Activated naive CD4-positive, alpha-beta T cell treated with anti-CD3 and anti-CD28 coated beads, Interleukin-2, amount 50 U/mL, for 16 hours (primary cell): ENCODE results near the gene TRMT112.

Experiments
- DNase-seq: peaks from one replicate; pipeline ENCODE4 v3.0.0-alpha.2; 2020

The TRMT112 gene

DNA sequence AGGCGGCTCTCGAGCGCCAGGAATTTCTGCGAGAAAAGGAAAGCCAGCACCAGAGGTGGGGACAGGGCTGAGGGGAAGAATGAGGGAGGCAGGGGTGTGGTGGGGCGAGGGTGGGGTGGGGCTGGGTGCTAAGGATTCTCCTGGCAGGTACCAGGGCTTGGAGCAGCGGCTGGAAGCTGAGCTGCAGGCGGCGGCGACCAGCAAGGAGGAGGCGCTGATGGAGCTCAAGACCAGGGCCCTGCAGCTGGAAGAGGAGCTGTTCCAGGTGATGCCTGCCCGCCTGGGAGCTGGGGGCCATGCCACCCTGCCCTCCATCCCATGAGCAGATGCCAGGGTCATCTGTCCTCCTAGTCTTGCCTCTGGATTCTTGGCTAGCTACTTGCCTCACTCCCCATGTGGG lies 32.0 kb upstream of the TRMT112 start:
- no peak for DNase-seq

- no peak for DNase-seq
These were observed 31.6 kb upstream of the TRMT112 start for GRCh38 chr11:64349025-64349387.

DNA sequence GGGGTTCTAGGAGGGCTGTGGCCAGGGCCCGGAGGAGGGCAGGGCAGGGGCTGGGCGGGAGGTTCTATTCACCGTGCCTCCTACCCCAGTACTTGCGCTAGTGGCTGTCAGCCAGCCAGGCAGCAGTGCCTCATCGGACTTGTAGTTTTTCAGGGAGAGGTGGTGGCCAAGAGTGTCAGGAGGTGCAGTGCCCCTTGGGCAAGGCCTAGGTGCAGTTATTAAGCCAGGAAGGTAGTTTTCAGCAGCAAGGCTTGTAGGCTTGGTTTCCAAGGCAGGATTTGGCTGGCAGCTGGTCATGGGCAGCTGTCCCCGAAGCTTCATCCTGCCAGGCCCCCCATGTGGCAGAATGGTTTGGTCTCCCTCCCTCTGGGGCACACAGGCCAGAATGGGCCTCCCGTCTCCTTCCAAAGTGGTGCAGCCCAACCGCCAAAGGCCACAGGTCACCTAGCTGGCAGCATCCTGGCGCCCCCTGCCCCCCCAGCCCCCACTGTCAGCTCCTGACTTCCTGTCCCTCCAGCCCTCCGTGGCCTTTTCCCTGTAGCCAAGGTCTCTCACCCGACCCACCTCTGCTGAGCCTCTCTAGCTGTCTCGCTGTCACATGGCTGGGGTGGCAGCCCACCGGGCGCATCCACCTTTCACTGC lies 31.1 kb upstream of the TRMT112 start:
- DNase-seq, result no peak

DNA sequence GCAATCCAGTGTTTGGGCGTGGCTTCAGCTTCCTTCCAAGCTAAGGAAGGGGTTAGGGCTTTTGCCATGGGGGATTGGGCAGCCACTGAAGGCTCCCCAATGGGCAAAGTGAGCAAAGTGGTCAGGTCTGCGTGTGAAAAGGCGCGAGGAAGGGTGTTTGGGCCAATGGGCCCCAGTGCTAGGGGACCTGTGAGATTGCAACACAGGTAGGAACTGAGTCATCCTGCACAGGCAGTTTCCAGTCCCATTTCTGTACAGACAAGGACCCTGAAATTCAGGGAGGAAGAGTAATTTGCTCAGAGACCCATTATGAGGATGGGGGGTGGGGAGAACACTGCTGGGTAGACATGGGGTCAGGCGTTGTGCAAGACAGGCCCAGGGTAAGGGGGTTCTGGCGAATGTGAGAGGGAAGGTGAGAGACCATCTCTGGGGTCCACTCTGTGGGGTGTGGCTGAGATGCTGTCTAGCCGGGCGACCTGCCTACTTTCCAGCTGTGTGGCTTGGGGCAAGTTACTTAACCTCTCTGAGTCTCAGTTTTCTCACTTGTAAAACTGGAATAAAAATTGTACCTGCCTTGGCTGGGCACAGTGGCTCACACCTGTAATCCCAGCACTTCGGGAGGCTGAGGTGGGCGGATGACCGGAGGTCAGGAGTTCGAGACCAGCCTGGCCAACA lies 30.0 kb upstream of the TRMT112 start:
- no peak for DNase-seq

DNA sequence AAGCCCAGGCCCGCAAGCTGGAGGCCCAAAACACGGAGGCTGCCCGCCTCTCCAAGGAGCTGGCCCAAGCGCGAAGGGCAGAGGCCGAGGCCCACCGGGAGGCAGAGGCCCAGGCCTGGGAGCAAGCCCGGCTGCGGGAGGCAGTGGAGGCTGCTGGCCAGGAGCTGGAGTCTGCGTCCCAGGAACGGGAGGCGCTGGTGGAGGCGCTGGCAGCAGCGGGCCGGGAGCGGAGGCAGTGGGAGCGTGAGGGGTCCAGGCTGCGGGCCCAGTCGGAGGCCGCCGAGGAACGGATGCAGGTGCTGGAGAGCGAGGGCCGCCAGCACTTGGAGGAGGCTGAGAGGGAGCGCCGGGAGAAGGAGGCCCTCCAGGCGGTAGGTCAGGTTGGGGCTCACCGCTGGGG lies 27.4 kb upstream of the TRMT112 start:
- no peak for DNase-seq

DNA sequence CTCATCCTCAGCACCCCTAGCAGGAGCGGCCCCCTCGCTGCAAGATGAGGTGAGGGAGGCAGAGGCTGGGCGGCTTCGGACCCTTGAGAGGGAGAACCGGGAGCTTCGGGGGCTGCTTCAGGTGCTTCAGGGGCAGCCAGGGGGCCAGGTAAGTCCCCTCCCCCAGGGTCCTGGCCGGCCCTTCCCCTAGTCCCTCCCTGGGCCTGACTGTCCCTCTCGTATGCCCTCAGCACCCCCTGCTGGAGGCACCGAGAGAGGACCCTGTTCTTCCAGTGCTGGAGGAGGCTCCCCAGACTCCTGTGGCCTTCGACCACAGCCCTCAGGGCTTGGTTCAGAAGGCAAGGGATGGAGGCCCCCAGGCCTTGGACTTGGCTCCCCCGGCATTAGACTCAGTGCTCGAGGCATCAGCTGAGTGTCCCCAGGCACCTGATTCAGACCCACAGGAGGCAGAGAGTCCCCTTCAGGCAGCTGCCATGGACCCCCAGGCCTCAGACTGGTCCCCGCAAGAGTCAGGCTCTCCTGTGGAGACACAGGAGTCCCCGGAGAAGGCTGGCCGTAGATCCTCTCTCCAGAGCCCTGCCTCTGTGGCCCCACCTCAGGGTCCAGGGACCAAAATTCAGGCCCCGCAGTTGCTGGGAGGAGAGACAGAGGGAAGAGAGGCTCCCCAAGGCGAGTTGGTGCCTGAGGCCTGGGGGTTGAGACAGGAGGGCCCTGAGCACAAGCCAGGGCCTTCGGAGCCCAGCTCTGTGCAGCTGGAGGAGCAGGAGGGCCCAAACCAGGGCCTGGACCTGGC lies 26.6 kb upstream of the TRMT112 start:
- DNase-seq, result no peak

DNA sequence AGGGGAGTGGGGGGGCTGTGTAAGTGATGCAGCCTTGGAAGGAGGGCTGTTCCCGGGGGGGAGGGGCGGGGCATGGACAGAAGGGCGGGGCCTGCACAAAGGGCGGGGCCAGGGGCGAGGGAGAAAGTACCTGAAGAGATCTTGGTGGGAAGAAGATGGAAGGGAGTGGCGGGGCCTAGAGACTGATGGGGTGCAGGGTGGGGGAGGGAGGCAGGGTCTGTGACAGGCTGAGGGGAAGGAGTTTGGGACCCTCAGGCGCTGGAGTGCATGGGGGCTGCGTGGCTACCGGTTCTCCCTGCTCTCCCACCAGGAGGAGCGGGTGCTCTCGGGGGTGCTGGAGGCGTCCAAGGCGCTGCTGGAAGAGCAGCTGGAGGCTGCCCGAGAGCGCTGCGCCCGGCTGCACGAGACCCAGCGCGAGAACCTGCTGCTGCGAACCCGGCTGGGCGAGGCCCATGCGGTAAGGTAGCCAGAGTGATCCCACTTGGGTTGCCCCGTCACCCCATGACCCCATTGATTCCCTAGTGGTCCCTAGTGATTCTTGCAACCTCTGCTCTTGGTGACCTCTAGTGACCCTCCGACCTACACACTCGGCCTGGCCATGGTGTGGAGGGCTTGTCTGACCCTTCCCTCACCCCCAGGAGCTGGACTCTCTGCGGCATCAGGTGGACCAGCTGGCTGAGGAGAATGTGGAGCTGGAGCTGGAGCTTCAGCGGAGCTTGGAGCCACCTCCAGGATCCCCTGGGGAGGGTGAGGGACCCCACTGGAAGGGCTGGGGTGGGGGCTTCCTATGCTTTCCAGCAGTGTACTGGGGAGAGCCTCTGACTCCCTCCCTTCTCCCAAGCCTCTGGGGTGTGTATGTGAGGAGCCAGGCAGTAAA lies 25.7 kb upstream of the TRMT112 start:
- DNase-seq, result no peak

- peak; percentile 90 for DNase-seq
These were observed 24.8 kb upstream of the TRMT112 start for GRCh38 chr11:64341851-64342791.

DNA sequence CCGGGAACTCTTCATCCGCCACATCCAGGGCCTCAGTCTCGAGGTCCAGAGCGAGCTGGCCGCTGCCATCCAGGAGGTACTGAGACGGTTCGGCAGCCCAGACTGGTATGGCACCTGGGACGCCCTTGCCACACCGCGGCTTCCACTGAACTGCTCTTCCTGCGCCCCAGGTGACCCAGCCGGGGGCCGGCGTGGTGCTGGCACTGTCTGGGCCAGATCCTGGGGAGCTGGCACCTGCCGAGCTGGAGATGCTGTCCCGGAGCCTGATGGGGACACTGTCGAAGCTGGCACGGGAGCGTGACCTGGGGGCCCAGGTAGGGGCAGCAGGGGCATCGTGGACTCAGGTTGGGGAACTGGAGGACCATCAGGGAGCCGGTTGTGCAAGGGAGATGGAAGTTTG lies 24.1 kb upstream of the TRMT112 start:
- DNase-seq, result no peak

- DNase-seq, result peak; percentile 73
These were observed 23.4 kb upstream of the TRMT112 start for GRCh38 chr11:64340671-64341335.

DNA sequence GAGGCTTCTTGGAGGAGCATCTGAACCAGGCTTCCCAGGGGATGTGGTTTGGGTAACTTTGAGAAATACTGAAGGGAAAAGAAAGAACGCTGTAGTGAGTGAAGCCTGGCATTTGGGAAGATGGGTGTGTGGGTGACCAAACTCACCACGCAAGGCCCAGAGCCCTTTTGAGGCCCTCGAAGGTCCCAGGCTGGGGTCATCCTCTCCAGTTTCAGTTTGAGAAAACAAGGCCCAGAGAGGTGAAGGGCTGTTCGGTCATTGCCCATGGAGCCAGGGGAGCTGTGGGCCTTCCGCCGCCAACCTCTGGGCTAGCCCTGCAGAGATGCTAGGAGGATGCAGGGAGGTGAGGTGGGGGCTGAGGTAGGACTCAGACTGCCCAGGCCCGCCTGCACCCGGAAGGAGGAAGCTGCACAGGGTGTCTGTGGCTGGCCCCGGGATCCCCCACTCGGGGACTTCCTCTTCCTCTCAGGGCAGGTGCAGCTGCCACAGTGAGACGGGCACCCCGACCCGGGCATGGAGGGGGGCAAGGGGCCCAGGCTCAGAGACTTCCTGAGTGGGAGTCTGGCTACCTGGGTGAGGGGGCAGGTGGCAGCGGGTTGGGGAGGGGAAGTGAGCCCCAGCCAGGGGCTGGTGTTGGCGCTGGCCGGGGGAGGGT lies 22.5 kb upstream of the TRMT112 start, which contains the start of gene CCDC88B:
Gene CCDC88B, plus strand, starts transcription at position 451 of the 655 bp plus-strand sequence. Its CDS starts 63 bp downstream, at position 514.
- peak; percentile 82 for DNase-seq

- no peak for DNase-seq
These were observed 21.9 kb upstream of the TRMT112 start for GRCh38 chr11:64339286-64339685.

- DNase-seq, result no peak
These were observed 21.4 kb upstream of the TRMT112 start for GRCh38 chr11:64338716-64339115.

GRCh38 chr11:64337538-64338249 lies 20.3 kb upstream of the TRMT112 start:
- no peak for DNase-seq

- no peak for DNase-seq
These were observed 17.7 kb upstream of the TRMT112 start for GRCh38 chr11:64334764-64335735.

DNA sequence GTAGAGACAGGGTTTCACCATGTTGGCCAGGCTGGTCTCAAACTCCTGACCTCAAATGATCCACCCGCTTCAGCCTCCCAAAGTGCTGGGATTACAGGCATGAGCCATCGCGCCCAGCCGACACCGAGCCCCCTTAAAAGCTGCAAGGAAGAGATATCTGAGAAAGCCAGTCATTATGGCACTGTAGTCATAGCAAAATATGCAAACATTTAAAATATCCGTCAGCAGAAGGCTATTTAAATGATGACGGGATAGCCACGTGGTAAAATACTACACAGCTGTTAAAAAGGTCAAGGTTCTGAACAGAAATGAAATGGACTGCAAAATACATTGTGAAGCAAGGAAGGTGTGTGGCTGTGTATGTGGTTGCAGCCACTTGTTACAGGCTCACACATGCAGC lies 16.2 kb upstream of the TRMT112 start:
- DNase-seq, result no peak

- peak; percentile 59 for DNase-seq
These were observed 14.4 kb upstream of the TRMT112 start for GRCh38 chr11:64331569-64332371.

- no peak for DNase-seq
These were observed 13.5 kb upstream of the TRMT112 start for GRCh38 chr11:64330888-64331287.
